T-helper 1 cell treated with Interleukin-12 subunit alpha and Interleukin-12 subunit beta and Interleukin-4 antibody, amounts not matched to agents 30 μg/mL and 1 μg/mL, for 36 hours (primary cell): Measurements from ENCODE around the gene SCAMP4.

Experiments used
- H3K27ac Mint-ChIP-seq: one replicate; pipeline ENCODE4 v1.8.0; 2021; ENCODE audit warnings: mild to moderate bottlenecking, mixed read lengths
- H3K27me3 Mint-ChIP-seq: one replicate; pipeline ENCODE4 v1.8.0; 2021; ENCODE audit warnings: low read depth, mixed read lengths
- H3K36me3 Mint-ChIP-seq: one replicate; pipeline ENCODE4 v1.8.0; 2021; ENCODE audit warnings: low read depth, mixed read lengths
- H3K4me1 Mint-ChIP-seq: one replicate; pipeline ENCODE4 v1.8.0; 2021; ENCODE audit warnings: low read depth, mixed read lengths
- H3K4me3 Mint-ChIP-seq: one replicate; pipeline ENCODE4 v1.8.0; 2021; ENCODE audit warnings: mild to moderate bottlenecking, moderate library complexity, mixed read lengths
- H3K9me3 Mint-ChIP-seq: one replicate; pipeline ENCODE4 v1.8.0; 2021; ENCODE audit warnings: mixed read lengths

SCAMP4 gene

GRCh38 chr19:1970806-1971502 lies 65.8 kb downstream of the SCAMP4 start:
- H3K36me3 Mint-ChIP-seq = peaks cover 4% of the 10 kb centered on the region
- peaks cover 18% of the 10 kb centered on the region for H3K4me1 Mint-ChIP-seq
- no peak overlapping the region for H3K4me3 Mint-ChIP-seq
- no peak overlapping the region for H3K27ac Mint-ChIP-seq
- H3K9me3 Mint-ChIP-seq = no peaks in the 10 kb centered on the region
- no peaks in the 10 kb centered on the region for H3K27me3 Mint-ChIP-seq

- Mint-ChIP-seq H3K27ac (no peak overlapping the region), H3K27me3 (no peaks in the 10 kb centered on the region), H3K9me3 (no peaks in the 10 kb centered on the region), H3K4me1 (peaks cover 6% of the 10 kb centered on the region), H3K4me3 (no peak overlapping the region), H3K36me3 (peaks cover under 1% of the 10 kb centered on the region)
Measured at GRCh38 chr19:1974381-1975161, 69.4 kb downstream of the SCAMP4 start.

- peaks cover 6% of the 10 kb centered on the region for H3K4me1 Mint-ChIP-seq
- H3K27me3 Mint-ChIP-seq = no peaks in the 10 kb centered on the region
- H3K9me3 Mint-ChIP-seq = no peaks in the 10 kb centered on the region
- no peaks in the 10 kb centered on the region for H3K36me3 Mint-ChIP-seq
- no peak overlapping the region for H3K27ac Mint-ChIP-seq
- no peak overlapping the region for H3K4me3 Mint-ChIP-seq
Measured at GRCh38 chr19:1975162-1975480, 69.9 kb downstream of the SCAMP4 start.
